22Rv1 (cell line): Measurements from ENCODE around the gene SLC39A5.
"Not testable (repeated sequence)": the region's sequence is repeated elsewhere in the genome, so short reads cannot be mapped to it uniquely, and the experiment has no call there.

Source experiments
- ZFX ChIP-seq: fragments of 450-650 bp; IDR thresholded peaks from 2 replicates; pipeline ENCODE4 v1.6.1; 2017; ENCODE audit warnings: antibody characterized with exemption, borderline replicate concordance
- TF ChIP-seq, protein P1 (sequence below): fragments of 450-650 bp; IDR thresholded peaks from 2 replicates; pipeline ENCODE4 v1.5.1; 2017; ENCODE audit warnings: mild to moderate bottlenecking

- TF ChIP-seq, protein P1, sequence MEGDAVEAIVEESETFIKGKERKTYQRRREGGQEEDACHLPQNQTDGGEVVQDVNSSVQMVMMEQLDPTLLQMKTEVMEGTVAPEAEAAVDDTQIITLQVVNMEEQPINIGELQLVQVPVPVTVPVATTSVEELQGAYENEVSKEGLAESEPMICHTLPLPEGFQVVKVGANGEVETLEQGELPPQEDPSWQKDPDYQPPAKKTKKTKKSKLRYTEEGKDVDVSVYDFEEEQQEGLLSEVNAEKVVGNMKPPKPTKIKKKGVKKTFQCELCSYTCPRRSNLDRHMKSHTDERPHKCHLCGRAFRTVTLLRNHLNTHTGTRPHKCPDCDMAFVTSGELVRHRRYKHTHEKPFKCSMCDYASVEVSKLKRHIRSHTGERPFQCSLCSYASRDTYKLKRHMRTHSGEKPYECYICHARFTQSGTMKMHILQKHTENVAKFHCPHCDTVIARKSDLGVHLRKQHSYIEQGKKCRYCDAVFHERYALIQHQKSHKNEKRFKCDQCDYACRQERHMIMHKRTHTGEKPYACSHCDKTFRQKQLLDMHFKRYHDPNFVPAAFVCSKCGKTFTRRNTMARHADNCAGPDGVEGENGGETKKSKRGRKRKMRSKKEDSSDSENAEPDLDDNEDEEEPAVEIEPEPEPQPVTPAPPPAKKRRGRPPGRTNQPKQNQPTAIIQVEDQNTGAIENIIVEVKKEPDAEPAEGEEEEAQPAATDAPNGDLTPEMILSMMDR: not testable (repeated sequence)
- TF ChIP-seq ZFX: not testable (repeated sequence)
These were observed 36.3 kb downstream of the SLC39A5 start for GRCh38 chr12:56266068-56266692.
